Measurements from ENCODE around the gene SGO1.

DNA sequence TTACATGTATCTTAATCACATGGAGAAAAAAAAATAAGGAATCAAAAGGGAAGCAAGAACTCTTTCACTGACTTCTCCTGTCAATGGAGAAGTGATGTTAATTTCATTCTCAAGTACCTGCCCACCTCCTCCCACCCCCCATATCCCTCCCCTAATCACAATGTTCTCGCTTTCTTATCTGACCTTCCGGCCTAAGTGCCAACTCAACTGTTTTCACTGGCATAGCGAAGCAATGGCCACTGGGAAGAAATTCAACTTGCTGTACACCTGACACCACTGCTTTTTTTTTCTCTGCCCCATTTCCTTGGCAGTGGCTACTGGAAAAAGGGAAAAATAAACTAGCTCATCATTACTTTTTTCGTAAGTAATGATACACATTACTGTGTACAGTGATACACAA lies 3.8 kb downstream of the SGO1 start:
- TF ChIP-seq, protein P1, sequence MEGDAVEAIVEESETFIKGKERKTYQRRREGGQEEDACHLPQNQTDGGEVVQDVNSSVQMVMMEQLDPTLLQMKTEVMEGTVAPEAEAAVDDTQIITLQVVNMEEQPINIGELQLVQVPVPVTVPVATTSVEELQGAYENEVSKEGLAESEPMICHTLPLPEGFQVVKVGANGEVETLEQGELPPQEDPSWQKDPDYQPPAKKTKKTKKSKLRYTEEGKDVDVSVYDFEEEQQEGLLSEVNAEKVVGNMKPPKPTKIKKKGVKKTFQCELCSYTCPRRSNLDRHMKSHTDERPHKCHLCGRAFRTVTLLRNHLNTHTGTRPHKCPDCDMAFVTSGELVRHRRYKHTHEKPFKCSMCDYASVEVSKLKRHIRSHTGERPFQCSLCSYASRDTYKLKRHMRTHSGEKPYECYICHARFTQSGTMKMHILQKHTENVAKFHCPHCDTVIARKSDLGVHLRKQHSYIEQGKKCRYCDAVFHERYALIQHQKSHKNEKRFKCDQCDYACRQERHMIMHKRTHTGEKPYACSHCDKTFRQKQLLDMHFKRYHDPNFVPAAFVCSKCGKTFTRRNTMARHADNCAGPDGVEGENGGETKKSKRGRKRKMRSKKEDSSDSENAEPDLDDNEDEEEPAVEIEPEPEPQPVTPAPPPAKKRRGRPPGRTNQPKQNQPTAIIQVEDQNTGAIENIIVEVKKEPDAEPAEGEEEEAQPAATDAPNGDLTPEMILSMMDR (IDR thresholded peaks at IDR 0.05) = no peak
- TF ChIP-seq GABPA (IDR thresholded peaks at IDR 0.05; ENCODE audit: low read depth) (no peak), TAF1 (IDR thresholded peaks at IDR 0.05; ENCODE audit: borderline replicate concordance, low read depth, low read length) (no peak), MAX (IDR thresholded peaks at IDR 0.05; ENCODE audit: low read depth) (no peak), POLR2AphosphoS5 (IDR thresholded peaks at IDR 0.05; ENCODE audit: low read depth, low read length) (no peak), EP300 (IDR thresholded peaks at IDR 0.05; ENCODE audit: borderline replicate concordance in 1 of 2, low read depth in 1 of 2, low read length in 1 of 2) (no peak), MXI1 (IDR thresholded peaks at IDR 0.05; ENCODE audit: low read depth, low read length) (no peak), USF2 (IDR thresholded peaks at IDR 0.05; ENCODE audit: borderline replicate concordance, low read depth, low read length) (no peak)

Measured in SK-N-SH (cell line).